IMR-90 (cell line): ENCODE data around the gene TBX1.

Source experiments
- CHD1 ChIP-seq: IDR thresholded peaks from 2 replicates; pipeline ENCODE4 v1.6.1; 2012; ENCODE audit warnings: low read depth, low read length, improper control_type of control experiment
- ELK1 ChIP-seq: fragments of 150-350 bp; IDR thresholded peaks from 2 replicates; pipeline ENCODE4 v1.6.1; 2016; ENCODE audit warnings: low read depth, mild to moderate bottlenecking, low read length, moderate library complexity, borderline replicate concordance
- MXI1 ChIP-seq: IDR thresholded peaks from 2 replicates; pipeline ENCODE4 v1.6.1; 2012; ENCODE audit warnings: low read depth, mild to moderate bottlenecking, low read length, moderate library complexity, borderline replicate concordance
- POLR2A ChIP-seq: IDR thresholded peaks from 2 replicates; pipeline ENCODE4 v1.6.1; 2012; ENCODE audit warnings: mild to moderate bottlenecking, low read depth, low read length
- RAD21 ChIP-seq: IDR thresholded peaks from 2 replicates; pipeline ENCODE4 v1.6.1; 2012; ENCODE audit warnings: low read length, improper control_type of control experiment
- SMC3 ChIP-seq: fragments of 150-350 bp; IDR thresholded peaks from 2 replicates; pipeline ENCODE4 v1.6.1; 2016; ENCODE audit warnings: low read depth, mild to moderate bottlenecking, antibody characterized with exemption, low read length, moderate library complexity
- USF2 ChIP-seq: fragments of 150-350 bp; IDR thresholded peaks from 2 replicates; pipeline ENCODE4 v1.6.1; 2017; ENCODE audit warnings: mild to moderate bottlenecking, antibody characterized with exemption, low read length, low read depth
- TF ChIP-seq, protein P1 (sequence below): conservative IDR thresholded peaks from 2 replicates; pipeline ENCODE4 v1.5.1; 2012; ENCODE audit warnings: mild to moderate bottlenecking, low read depth, low read length, improper control_type of control experiment

DNA sequence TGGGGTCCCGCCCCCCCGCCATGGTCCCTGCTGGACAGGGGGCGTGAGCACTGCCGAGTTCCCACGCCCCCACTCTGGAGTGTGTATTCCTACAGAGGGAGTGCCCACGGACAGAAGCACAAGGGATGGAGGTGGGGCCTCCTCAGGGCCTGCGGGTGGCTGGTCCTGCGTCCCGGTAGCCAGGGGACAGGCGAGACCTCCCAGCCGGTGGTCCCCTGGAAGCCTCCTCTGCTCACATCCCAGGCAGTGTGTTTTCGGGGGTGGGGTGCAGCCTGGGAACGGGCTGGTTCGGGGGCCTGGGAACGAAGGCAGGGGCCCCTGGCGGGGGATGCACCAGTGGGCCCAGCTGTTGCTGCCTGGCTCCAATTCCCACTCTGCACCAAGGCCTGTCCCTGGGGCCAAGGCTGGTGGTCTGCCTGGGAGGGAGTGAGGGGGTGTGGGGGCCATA, 21.1 kb upstream of the TBX1 start:
- TF ChIP-seq, protein P1, sequence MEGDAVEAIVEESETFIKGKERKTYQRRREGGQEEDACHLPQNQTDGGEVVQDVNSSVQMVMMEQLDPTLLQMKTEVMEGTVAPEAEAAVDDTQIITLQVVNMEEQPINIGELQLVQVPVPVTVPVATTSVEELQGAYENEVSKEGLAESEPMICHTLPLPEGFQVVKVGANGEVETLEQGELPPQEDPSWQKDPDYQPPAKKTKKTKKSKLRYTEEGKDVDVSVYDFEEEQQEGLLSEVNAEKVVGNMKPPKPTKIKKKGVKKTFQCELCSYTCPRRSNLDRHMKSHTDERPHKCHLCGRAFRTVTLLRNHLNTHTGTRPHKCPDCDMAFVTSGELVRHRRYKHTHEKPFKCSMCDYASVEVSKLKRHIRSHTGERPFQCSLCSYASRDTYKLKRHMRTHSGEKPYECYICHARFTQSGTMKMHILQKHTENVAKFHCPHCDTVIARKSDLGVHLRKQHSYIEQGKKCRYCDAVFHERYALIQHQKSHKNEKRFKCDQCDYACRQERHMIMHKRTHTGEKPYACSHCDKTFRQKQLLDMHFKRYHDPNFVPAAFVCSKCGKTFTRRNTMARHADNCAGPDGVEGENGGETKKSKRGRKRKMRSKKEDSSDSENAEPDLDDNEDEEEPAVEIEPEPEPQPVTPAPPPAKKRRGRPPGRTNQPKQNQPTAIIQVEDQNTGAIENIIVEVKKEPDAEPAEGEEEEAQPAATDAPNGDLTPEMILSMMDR = no peak
- TF ChIP-seq SMC3 = no peak
- no peak for TF ChIP-seq POLR2A
- no peak for TF ChIP-seq USF2
- no peak for TF ChIP-seq MXI1
- TF ChIP-seq RAD21 = no peak
- no peak for TF ChIP-seq ELK1
- no peak for TF ChIP-seq CHD1
